Cortex of kidney (tissue), 1 donor: ENCODE results near the gene TMA16.
"Not testable (repeated sequence)": the region's sequence is repeated elsewhere in the genome, so short reads cannot be mapped to it uniquely, and the experiment has no call there.

Source experiments
- DNase-seq: peaks from one replicate; lab custom pipeline; 2025; lab: John Stamatoyannopoulos, UW

TMA16 gene

DNA sequence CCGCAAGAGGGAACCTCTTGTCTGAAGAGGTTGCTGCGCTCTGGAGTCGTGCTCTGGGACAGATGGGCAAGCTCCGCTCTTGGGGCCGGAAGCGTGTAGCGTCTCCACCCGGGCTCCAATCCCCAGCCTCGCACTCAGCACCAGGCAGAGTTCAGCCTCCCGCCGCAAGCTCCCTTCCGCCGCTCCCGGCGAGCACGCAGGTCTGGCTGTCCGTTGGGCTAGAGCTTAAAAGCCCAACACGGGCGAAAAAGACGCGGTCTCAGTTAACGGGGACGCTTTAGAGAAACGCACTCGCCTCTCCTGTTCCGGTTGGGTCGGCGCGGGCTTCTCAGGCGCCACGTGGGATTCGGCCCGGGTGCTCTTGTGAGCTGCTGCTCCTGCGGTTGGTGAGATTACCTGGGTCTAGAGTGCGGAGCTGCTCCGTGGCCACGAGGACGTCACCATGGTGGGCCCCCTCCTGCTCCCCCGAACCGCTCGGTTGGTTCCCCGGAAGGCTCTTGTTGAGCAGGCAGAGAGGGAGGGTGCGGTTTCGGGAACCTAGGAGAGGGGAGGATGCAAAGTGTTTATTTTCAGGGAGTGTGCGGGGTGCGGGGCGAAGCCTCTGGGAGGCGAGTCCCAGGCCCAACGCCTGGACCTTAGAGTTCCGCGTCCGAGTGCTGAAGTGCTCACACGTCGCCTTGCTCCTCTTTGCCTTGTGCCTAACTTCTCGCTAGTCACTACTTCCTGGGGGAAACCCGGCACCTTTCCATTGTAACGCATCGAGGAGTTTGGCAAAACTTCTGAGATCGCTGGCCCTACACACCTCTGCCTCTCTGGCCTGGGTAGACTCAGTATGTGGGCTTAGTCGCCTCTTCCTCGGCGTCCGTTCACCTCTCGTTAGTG is at the start of gene TMA16:
TMA16 (plus strand) TSS at position 331 of the 882 bp plus-strand sequence; CDS start at position 443, 112 bp downstream.
- peak; percentile 18 for DNase-seq

GRCh38 chr4:163447023-163447422 is 47.5 kb upstream of the TMA16 start:
- not testable (repeated sequence) for DNase-seq

DNA sequence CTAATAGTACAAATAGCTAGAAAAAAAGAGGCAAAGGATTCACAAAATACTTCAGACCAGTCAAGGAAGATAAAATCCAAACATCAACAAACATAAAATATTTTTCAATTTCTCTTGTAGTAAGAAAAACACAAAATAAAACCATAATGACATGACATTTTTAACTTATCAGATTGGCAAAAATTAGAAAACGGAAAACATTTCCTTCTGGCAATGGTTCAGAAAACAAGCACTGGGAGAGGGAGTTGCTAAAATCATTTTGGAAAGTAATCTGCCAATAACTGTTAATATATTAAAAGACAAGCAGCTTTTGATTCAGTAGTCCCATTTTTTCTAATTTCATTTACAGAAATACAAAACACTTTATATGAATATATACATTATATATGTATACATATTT is 47.0 kb upstream of the TMA16 start:
- DNase-seq: no peak

DNA sequence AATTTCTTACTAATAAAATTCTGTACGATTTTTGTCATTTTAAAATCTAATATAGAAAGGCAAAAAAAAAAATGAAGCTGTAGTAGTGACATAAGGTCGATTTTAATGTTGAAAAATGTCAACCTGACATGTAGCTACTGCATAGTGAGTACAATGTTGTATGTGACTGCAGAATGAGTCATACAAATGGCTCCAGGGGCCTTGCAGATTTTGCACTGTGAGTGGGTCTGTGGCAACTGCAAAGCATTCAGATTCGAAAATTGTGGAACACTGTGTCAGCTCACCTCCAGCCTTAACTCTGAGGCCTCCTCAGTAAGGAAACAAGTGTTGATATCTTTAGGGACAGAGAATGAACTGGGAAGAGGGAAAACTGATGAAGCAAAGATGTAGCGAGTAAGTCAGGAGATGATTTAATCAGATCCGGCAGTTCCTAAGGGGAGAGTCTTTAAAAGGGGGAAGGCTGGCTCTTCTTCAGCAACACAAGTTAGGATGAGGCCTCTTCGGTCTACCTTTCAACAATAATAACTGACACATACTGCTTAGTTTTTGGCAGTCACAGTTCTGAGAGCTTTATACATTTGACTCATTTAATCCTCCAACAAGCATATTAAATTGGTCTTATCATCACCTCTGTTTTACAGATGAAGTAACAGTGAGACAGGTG is 45.8 kb upstream of the TMA16 start:
- DNase-seq: no peak

DNA sequence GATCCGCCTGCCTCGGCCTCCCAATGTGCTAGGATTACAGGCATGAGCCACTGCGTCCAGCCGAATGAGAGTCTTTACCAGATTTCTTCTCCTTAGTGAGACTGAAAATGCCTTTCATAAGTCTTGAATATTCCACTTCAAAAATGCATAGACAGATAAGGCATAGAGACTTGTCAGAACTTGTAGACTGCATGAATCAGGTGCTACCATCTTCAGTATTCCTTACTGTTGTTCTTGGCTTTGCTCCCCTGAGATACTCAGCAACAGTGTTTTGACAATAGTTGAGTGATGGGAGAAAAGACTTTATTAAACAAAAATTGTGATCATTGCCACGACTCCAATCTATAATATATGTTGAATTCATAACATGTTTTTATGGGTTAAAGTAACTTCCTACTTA is 31.9 kb upstream of the TMA16 start:
- no peak for DNase-seq

GRCh38 chr4:163467082-163467770 is 27.3 kb upstream of the TMA16 start:
- no peak for DNase-seq

DNA sequence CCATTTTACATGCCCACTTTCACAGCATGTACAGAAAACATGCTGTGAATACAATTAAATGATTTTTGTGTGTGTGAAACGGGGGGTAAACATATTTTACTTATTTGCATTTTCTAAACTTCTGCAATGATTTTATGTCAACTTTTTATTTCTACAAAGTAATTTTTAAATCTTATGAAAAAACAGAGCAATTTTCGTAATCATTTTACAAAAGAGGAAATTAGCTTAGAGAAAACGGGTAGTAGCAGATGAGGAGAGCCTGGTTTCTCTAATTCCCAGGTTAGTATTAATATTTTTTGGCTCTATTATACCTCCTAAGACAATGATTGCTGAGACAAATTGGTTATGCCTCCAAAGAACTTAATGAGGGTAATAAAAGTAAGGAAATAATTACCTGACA is 24.1 kb upstream of the TMA16 start:
- no peak for DNase-seq

DNA sequence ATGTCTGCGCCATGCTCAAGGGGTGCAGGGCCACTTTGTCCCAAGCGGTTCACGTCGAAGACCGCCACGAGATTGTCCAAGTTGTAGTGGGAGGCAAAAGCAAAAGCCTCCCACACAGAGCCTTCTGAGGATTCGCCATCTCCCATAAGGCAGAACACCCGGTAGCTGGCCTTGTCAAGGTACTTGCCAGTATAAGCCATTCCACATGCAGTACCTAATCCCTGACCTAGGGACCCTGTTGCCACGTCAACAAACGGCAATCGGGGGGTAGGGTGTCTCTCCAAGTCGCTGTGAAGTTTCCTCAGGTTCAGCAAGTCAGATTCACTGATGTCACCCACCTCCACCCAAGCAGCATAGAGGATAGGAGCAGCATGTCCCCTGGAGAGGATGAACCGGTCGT is 21.4 kb upstream of the TMA16 start:
- no peak for DNase-seq

DNA sequence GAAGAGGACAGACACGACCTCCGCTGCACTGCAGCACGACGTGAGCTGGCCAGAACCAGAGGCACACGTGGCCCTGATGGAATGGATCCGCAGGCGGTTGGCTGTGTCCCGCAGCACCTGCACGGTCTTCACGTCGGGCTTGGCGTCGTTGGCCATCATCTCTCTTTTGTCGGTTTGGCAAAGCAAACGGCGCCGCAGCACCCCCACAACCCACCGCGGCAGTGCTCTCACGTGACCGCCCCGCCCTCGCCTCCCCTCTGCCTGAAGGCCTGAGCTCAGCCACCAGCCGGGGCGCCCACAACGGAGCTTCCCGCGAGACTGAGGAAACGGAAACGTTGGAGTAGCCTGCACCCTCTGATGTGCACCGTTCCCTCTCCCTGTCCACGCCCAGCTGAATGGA is 20.9 kb upstream of the TMA16 start, which contains the start of gene TKTL2:
TKTL2 (minus strand) TSS at position 179 of the 400 bp plus-strand sequence; CDS start at position 159, 20 bp downstream.
- no peak for DNase-seq

GRCh38 chr4:163474027-163474426 is 20.5 kb upstream of the TMA16 start:
- DNase-seq: no peak

- DNase-seq: no peak
These were observed 17.6 kb upstream of the TMA16 start for GRCh38 chr4:163476761-163477438.

- DNase-seq: no peak
These were observed 12.3 kb upstream of the TMA16 start for GRCh38 chr4:163482190-163482589.

- no peak for DNase-seq
These were observed 9.6 kb upstream of the TMA16 start for GRCh38 chr4:163484906-163485305.

DNA sequence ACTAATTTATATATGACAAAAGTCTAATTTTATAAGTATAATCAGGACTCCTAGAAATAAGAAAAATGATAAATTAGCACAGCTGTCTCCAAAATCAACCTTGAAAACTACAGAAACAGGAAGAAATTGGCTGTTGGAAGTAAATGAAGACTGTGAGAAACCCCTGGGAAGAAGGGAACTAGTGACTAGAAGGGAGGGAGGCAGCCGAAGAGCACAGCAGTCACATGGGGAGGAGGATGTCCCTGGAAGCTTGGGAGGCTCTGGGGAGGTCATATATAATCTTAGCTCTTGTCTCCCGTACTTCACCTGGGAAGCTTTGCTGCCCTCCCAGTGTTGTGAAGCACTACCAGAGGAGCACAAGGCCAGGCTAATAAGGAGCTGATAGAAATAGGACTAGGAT is 8.9 kb upstream of the TMA16 start:
- DNase-seq: no peak

DNA sequence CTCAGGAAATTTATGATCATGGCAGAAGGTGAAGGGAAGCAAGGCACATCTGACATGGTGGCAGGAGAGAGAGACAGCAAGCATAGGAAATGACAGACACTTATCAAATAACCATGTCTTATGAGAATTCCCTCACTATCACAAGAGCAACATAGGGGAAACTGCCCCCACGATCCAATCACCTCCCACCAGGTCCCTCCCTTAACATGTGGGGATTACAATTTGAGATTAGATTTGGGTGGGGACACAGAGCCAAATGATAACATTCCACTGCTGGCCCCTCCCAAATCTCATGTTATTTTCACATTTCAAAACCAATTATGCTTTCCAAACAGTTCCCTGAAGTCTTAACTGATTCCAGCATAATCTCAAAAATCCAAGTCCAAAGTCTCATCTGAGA is 8.2 kb upstream of the TMA16 start:
- DNase-seq: no peak

DNA sequence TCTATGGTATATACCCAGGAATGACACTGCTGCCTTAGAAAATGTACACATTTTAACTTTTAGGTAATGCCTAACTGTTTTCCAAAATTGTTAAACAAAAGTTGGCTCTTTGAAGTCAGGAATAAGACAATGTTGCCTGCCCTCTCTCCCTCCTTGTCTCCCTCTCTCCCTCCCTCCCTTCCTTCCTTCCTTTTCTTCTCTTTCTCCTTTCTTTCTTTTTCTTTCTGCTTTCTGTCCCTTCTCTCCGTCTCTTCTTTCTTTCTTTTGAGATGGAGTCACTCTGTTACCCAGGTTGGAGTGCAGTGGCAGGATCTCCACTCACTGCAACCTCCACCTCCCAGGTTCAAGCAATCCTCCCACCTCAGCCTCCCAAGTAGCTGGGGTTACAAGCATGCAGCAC is 4.6 kb upstream of the TMA16 start:
- DNase-seq: no peak

DNA sequence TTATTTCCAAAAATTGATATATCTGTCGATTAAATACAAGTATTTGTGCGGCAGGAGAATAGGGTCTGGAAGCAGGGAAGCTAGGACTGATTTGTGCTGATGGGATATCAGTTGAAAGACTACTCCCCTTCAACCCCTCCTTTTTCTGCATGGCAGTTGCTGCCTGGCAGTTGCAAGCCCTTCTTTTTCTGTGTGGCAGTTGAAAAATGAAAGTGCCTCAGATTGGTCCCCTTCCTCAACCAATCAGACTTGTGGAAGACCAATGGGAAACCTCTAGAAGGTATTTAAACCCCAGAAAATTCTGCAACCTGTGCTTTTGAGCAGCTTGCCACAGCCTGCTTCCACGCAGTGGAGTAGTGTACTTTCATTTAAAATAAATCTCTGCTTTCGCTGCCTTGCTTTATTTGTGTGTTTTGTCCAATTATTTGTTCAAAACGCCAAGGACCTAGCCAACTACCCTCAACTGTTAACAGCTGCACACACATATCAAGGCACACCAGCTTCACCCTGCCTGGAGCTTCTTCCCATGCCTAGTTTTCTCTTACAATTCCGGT is 1.5 kb upstream of the TMA16 start:
- DNase-seq: no peak

GRCh38 chr4:163493643-163494359 is 689 bp upstream of the TMA16 start:
- DNase-seq: no peak

DNA sequence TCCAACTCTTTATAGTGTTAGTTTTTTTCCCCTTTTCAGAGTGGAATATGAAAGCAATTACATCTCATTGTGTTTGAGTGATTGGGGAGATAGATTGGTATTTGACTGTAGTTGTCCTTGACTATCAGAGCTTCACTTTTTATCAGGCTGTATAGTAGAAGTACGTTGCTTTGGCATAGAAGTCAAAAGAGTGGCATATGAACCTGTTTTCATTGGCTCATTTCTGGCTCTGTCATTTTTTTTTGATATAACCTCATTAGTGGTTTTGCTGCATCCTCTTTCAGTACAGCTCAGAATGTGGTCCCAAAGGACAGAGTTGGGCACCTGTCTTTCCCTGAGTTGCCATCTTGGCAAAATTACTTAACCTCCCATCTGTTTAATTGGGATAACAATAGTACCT is 1.4 kb downstream of the TMA16 start:
- DNase-seq: no peak

- DNase-seq: no peak
These were observed 6.1 kb downstream of the TMA16 start for GRCh38 chr4:163500586-163500985.

- no peak for DNase-seq
These were observed 10.9 kb downstream of the TMA16 start for GRCh38 chr4:163505374-163505773.
